ENCODE measurements around the gene COL4A2.

- no peak for TF ChIP-seq CTCF (IDR thresholded peaks at IDR 0.05)
- TF ChIP-seq POLR2A (IDR thresholded peaks at IDR 0.05) = no peak
- no peak for TF ChIP-seq EP300 (IDR thresholded peaks at IDR 0.05)
Measured at GRCh38 chr13:110533771-110534670, 226.9 kb downstream of the COL4A2 start.

Measured in ovary (tissue), 3 donors.